ENCODE results near the gene VWA3B. TPM values are rescaled to one million over a fixed set of nuclear protein-coding genes. Genes with fewer than 3 reads are reported as not detected.

The VWA3B gene
- total RNA-seq, 6 donors from 2014 or later: 0.72 to 25.3 (median 5.3) TPM

DNA sequence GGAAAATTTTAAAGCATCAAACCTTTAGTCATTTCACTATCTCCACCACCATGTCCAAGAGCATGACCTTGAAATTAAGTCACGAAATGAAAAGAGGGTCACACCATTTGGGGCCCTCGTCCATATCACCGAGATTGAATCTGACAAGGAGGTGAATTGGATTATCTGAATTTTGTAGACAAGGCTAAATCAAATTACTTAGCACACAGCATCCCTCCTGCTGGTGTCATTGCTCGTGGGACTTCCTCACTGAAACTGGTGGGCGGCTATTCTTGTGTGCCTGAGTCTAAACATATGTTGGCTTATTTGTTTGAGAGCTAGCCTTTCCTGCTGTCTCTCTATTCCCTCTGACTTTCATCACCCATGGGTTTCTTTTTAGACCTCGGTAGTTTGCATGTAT, 194.6 kb downstream of the VWA3B start:
- H3K27ac ChIP-seq: no peak overlapping the region
- ATAC-seq (ENCODE audit: low FRiP score in 2 of 2) (no peak), DNase-seq (no peak)
- H3K27me3 ChIP-seq: no peaks in the 10 kb centered on the region
- H3K4me1 ChIP-seq: no peaks in the 10 kb centered on the region
- H3K9me3 ChIP-seq: no peaks in the 10 kb centered on the region
- no peak for TF ChIP-seq POLR2AphosphoS5 (IDR thresholded peaks at IDR 0.05)
- no peak for TF ChIP-seq POLR2A (IDR thresholded peaks at IDR 0.05)
- TF ChIP-seq, protein P1, sequence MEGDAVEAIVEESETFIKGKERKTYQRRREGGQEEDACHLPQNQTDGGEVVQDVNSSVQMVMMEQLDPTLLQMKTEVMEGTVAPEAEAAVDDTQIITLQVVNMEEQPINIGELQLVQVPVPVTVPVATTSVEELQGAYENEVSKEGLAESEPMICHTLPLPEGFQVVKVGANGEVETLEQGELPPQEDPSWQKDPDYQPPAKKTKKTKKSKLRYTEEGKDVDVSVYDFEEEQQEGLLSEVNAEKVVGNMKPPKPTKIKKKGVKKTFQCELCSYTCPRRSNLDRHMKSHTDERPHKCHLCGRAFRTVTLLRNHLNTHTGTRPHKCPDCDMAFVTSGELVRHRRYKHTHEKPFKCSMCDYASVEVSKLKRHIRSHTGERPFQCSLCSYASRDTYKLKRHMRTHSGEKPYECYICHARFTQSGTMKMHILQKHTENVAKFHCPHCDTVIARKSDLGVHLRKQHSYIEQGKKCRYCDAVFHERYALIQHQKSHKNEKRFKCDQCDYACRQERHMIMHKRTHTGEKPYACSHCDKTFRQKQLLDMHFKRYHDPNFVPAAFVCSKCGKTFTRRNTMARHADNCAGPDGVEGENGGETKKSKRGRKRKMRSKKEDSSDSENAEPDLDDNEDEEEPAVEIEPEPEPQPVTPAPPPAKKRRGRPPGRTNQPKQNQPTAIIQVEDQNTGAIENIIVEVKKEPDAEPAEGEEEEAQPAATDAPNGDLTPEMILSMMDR (IDR thresholded peaks at IDR 0.05): no peak
- no peak for TF ChIP-seq EP300 (IDR thresholded peaks at IDR 0.05)
- no peaks in the 10 kb centered on the region for H3K36me3 ChIP-seq
- WGBS, 2 donors: 82 to 86% methylated on average over 6 of the region's 6 CpGs
- no peak overlapping the region for H3K4me3 ChIP-seq

DNA sequence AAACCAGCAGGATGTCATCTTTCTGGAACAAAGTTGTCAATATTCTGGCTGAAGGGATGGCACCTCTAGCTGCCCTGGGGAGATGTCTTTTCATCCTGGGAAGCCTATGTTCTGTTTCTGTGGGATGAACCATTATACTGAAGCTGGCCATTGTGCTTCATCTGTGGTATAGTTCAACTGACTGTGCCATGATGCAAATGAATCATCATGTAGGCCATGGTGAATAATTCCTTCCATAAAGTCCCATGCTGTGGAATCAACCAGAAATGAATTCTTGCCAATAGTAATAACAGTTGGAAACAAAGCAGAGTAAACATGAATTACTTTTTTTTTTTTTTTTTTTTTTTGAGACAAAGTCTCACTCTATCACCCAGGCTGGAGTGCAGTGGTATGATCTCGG, 195.1 kb downstream of the VWA3B start:
- ATAC-seq (ENCODE audit: low FRiP score in 2 of 2): no peak
- 93 to 95% methylated on average over 1 of the region's 1 CpG for WGBS, 2 donors
- Histone ChIP-seq H3K36me3 (no peaks in the 10 kb centered on the region), H3K4me1 (no peaks in the 10 kb centered on the region), H3K27ac (no peak overlapping the region), H3K9me3 (no peaks in the 10 kb centered on the region), H3K27me3 (no peaks in the 10 kb centered on the region), H3K4me3 (no peak overlapping the region)
- TF ChIP-seq EP300 (IDR thresholded peaks at IDR 0.05) (no peak), POLR2AphosphoS5 (IDR thresholded peaks at IDR 0.05) (no peak), POLR2A (IDR thresholded peaks at IDR 0.05) (no peak)
- TF ChIP-seq, protein P1 (IDR thresholded peaks at IDR 0.05): no peak
- DNase-seq: no peak

- ATAC-seq (ENCODE audit: low FRiP score in 2 of 2) (no peak), DNase-seq (no peak)
- peaks cover 0 to 5% (median 0%) of the 10 kb centered on the region in 4 donors for H3K4me1 ChIP-seq
- 88 to 91% methylated on average over 5 of the region's 5 CpGs for WGBS, 2 donors
- H3K27me3 ChIP-seq: no peaks in the 10 kb centered on the region
- no peak overlapping the region for H3K4me3 ChIP-seq
- no peak overlapping the region for H3K27ac ChIP-seq
- TF ChIP-seq EP300 (IDR thresholded peaks at IDR 0.05) (no peak), POLR2A (IDR thresholded peaks at IDR 0.05) (no peak), POLR2AphosphoS5 (IDR thresholded peaks at IDR 0.05) (no peak)
- TF ChIP-seq, protein P1 (IDR thresholded peaks at IDR 0.05): no peak
- H3K36me3 ChIP-seq: no peaks in the 10 kb centered on the region
- H3K9me3 ChIP-seq: no peaks in the 10 kb centered on the region
These were observed 206.1 kb downstream of the VWA3B start for GRCh38 chr2:98293030-98293429.

- 71 to 81% methylated on average over 10 to 12 of the region's 12 CpGs for WGBS, 2 donors
- H3K4me1 ChIP-seq: peaks cover 0 to 5% (median 0%) of the 10 kb centered on the region in 4 donors
- no peak for ATAC-seq (ENCODE audit: low FRiP score in 2 of 2)
These were observed 207.1 kb downstream of the VWA3B start for GRCh38 chr2:98293931-98294687.

More at GRCh38 chr2:98293931-98294687, 207.1 kb downstream of the VWA3B start:
- no peak for DNase-seq
- Histone ChIP-seq H3K36me3 (no peaks in the 10 kb centered on the region), H3K4me3 (no peak overlapping the region), H3K27ac (no peak overlapping the region), H3K27me3 (no peaks in the 10 kb centered on the region), H3K9me3 (no peaks in the 10 kb centered on the region)
- TF ChIP-seq POLR2A (IDR thresholded peaks at IDR 0.05) (no peak), EP300 (IDR thresholded peaks at IDR 0.05) (no peak), POLR2AphosphoS5 (IDR thresholded peaks at IDR 0.05) (no peak)
- TF ChIP-seq, protein P1 (IDR thresholded peaks at IDR 0.05): no peak

Data from upper lobe of left lung (tissue), 6 donors.